Measurements from ENCODE around the gene DUSP9.

The DUSP9 gene

GRCh38 chrX:153621949-153622598 lies 24.9 kb upstream of the DUSP9 start:
- DNase-seq (ENCODE audit: low read depth, low spot score), result no peak

- no peak for DNase-seq (ENCODE audit: low read depth, low spot score)
Measured at GRCh38 chrX:153622661-153623309, 24.2 kb upstream of the DUSP9 start.

GRCh38 chrX:153623310-153624029 lies 23.5 kb upstream of the DUSP9 start:
- no peak for DNase-seq (ENCODE audit: low read depth, low spot score)

DNA sequence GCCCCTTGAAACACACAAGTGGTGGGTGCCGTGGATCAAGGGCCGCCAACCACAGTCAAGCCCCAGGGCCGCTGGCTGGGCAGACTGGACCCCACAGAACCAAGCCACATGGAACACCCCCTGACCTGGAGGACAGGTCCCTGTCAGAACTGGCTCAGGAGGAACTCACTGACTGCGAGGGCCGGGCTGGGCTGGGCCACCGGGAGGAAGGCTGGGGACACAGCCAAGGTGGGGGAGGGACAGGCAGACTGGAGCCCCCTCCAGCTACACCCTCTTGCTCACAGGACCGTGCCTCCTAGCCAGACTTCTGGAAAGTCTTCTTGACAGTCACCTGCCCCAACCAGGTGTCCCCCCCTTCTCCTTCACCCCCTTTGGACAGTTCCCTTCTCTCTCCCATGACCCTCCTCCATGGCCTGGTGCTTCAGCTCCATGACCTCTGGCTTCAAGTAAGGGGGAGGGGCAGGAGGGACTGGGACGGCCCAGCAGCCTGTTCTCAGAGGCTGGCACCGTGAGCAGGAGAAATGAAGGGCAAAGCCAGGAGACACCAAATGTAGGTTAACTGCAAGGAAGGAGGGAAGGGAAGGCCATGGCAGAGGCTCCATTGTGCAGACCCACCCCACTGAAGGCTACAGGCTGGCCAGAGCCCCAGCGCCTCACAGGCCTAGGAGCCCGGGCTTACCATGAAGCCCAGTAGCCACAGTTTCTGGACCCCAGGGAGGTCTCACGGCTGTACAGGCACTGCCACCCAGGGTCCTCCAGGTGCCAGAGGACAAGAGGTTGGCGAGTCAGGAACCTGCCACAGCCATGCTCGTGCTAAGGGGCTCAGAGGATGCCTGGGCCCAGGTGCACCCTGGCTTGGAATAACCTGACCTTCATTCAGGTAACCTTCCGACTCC lies 22.6 kb upstream of the DUSP9 start:
- no peak for DNase-seq (ENCODE audit: low read depth, low spot score)

DNA sequence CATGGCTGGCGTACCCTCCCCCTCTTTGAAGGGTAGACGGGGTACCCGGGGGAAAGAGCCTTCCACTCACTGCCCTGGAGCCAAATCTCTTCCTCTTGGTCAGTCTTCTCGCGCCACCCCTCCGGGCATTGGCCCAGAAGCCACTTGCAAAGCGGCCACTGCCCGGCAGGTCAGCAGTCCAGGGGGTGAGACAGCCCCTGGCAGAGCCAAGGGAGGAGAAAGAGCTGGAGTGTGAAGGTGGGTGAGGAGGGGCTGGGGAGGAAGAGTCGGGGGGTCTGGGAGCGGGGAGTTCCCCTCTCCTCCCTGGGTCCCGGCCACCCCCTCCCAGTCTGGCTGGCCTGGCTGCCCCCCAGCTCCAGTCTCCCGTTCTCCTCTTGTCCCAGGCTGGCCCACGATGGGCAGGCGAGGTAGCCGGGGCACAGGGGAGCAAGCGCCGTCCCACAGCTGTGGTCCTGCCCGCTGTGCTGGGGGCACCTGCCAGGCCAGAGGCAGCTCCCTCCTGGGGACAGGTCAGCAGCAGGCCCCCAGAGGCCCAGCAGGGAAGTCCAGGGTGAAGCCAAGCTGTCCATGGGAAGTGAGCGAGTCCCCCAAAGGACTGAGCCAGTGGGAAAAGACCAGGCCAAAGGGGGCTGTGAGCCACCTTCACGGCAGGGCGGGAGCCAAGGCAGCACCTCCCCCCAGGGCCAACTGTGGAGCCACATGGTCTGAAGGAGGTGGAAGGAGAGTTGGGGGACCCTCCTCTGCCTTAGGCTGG lies 21.6 kb upstream of the DUSP9 start:
- no peak for DNase-seq (ENCODE audit: low read depth, low spot score)

- no peak for DNase-seq (ENCODE audit: low read depth, low spot score)
Measured at GRCh38 chrX:153626025-153626633, 20.9 kb upstream of the DUSP9 start.

GRCh38 chrX:153626863-153627674 lies 19.9 kb upstream of the DUSP9 start:
- DNase-seq (ENCODE audit: low read depth, low spot score), result no peak

DNA sequence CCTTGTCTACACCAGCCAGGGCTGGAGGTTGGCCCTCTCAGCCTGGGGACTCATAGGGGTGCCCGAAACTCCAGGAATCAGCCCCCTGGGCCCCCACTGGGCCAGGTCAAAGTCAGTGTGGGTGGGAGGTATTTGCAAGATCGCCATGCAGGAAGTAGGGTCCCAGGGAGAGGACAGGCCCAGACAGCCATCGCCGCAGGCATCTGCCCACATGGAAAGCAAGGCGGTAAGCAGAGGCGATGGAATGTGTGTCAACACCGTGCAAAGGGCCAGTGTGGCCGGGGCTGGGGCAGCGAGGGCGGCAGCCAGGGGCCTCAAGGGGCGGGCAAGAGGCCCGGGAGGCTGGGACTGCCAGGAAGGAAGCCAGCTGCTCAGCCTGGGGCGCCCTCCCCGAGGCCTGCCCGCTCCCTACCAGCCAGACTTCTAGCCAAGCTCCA lies 19.3 kb upstream of the DUSP9 start:
- no peak for DNase-seq (ENCODE audit: low read depth, low spot score)

- DNase-seq (ENCODE audit: low read depth, low spot score), result no peak
Measured at GRCh38 chrX:153628129-153628528, 18.9 kb upstream of the DUSP9 start.

GRCh38 chrX:153628665-153629064 lies 18.3 kb upstream of the DUSP9 start:
- DNase-seq (ENCODE audit: low read depth, low spot score), result no peak

GRCh38 chrX:153631346-153631745 lies 15.7 kb upstream of the DUSP9 start:
- no peak for DNase-seq (ENCODE audit: low read depth, low spot score)

DNA sequence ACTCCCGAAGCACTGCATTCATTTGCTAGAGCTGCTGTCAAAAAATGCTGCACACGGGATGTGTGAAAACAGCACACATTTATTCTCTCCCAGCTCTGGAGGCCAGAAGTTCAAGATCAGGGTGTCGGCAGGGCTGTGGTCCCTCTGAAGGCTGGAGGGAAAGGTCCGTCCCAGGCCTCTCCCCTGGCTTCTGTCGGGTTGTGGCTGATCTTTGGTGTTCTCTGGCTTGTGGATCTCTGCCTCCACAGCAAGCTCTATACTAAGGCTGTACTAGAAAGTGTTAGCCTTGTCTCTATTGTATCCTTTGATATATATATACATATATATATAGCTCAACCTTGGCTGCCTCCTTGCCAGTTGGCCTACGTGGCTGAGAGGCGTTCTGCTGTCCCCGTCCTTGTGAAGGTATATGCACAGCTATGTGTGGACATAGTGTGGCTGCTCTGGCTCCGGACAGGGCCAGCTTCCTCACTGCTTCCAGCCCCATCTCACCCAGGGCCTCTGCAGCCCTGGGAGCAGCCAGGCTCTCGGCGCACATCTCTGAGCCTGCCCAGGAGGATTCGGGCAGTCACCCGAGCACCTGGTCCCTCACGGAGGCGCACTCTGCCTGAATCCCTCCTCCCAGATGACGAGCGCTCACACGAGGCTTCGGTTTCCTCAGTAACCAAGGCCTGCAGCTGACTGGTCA lies 15.0 kb upstream of the DUSP9 start:
- DNase-seq (ENCODE audit: low read depth, low spot score), result no peak

- DNase-seq (ENCODE audit: low read depth, low spot score), result no peak
Measured at GRCh38 chrX:153632595-153632946, 14.4 kb upstream of the DUSP9 start.

DNA sequence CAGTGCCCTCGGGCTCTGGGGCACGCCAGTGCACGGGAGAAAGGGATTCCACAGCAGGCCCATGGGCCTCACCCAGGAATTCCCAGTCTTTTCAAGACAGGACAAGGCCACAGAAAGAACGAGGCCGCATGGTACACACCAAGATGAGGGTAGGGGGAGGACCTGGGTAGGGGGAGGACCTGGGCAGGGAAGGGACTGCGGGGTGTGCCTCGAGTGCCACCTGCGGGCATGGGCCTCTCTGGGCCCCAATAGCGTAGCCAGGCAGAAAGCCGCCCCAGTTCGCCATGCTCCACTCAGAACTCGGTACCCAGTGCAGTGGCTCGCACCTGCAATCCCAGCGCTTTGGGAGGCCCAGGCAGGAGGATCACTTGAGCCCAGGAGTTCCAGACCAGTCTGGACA lies 14.0 kb upstream of the DUSP9 start:
- no peak for DNase-seq (ENCODE audit: low read depth, low spot score)

- DNase-seq (ENCODE audit: low read depth, low spot score), result no peak
Measured at GRCh38 chrX:153633607-153634180, 13.3 kb upstream of the DUSP9 start.

- DNase-seq (ENCODE audit: low read depth, low spot score), result no peak
Measured at GRCh38 chrX:153634236-153634635, 12.8 kb upstream of the DUSP9 start.

DNA sequence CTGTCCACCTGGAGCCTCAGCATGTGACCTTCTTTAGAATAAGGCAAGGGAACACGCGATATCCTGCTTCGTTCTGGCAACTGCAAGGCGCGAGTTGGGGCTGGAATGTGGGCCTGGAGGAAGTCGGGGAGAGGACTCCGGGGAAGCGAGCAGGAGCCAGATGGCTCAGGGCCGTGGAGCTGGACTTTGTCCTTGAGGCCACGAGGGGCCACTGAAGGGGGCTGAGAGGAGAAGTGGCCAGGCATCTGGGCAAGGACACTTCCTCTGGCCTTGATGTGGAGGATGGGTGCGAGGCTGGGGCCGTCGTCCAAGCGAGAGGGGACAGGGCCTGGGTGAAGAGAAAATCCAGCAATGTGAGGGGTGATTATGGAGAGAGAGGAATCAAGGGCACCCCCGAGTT lies 12.2 kb upstream of the DUSP9 start:
- no peak for DNase-seq (ENCODE audit: low read depth, low spot score)

DNA sequence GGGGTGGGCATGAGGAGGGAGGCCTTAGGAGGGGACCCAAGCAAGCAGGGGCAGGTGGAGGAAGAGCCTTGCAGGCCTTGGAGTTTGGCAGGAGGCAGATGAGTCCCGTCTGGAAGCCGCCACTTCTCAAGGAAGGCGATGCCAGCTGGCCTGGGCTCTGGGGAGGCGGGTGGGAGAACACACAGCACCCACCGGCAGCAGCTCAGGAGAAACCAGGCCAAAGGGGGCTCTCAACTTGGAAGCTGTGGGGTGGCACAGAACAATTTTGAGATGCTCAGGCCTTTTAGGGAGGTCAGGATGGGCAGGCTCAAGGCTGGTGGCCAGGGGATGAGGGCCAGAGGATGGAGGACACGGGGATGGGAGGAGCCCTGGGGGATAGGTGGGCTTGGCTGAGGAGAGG lies 11.6 kb upstream of the DUSP9 start:
- no peak for DNase-seq (ENCODE audit: low read depth, low spot score)

All from activated CD4-positive, CD25-positive, alpha-beta regulatory T cell treated with anti-CD3 and anti-CD28 coated beads, Interleukin-2, amount 50 U/mL, for 16 hours (primary cell).